K562 (cell line): Measurements from ENCODE around the gene SFMBT2. TPM values are rescaled to one million over a fixed set of nuclear protein-coding genes. Genes with fewer than 3 reads are reported as not detected.

Experiments used
- CHD1 ChIP-seq: fragments of 200-600 bp; sonication (generic); IDR thresholded peaks from one replicate; pipeline ENCODE4 v1.6.1; 2012; ENCODE audit warnings: mild to moderate bottlenecking, moderate library complexity, low read length, inconsistent platforms
- RBM14 ChIP-seq: fragments of 200-400 bp; formaldehyde crosslinking; IDR thresholded peaks from 2 replicates; pipeline ENCODE4 v1.6.1; 2018; ENCODE audit warnings: low read depth, mild to moderate bottlenecking, low read length, moderate library complexity, borderline replicate concordance; ENCODE audit not compliant: insufficient read depth
- TAF9B ChIP-seq: fragments of 450-650 bp; IDR thresholded peaks from 2 replicates; pipeline ENCODE4 v1.6.1; 2018; ENCODE audit warnings: mild to moderate bottlenecking; ENCODE audit not compliant: partially characterized antibody
- YY1 ChIP-seq, 3 experiments: IDR thresholded peaks; 2 replicates each; pipeline ENCODE4 v1.6.1; 2011; ENCODE audit warnings: low read length in 2 of 3, mild to moderate bottlenecking in 2 of 3, moderate library complexity in 2 of 3, borderline replicate concordance in 1 of 3, control low read depth in 1 of 3, low read depth in 1 of 3; ENCODE audit not compliant: insufficient read depth in 3 of 3, insufficient replicate concordance in 2 of 3, control insufficient read depth in 1 of 3, insufficient read length in 1 of 3; ENCODE audit errors: extremely low read depth in 1 of 3
- ZBED1 ChIP-seq: IDR thresholded peaks from 2 replicates; pipeline ENCODE4 v1.6.1; 2014
- ZNF133 ChIP-seq: fragments of 250-450 bp; sonication (Bioruptor Pico); IDR thresholded peaks from 2 replicates; pipeline ENCODE4 v1.4.0; 2020; ENCODE audit warnings: mild to moderate bottlenecking
- ZNF23 ChIP-seq: fragments of 250-450 bp; sonication (Bioruptor Pico); IDR thresholded peaks from 2 replicates; pipeline ENCODE4 v1.4.0; 2020; ENCODE audit warnings: mild to moderate bottlenecking
- ZNF316 ChIP-seq: fragments of 450-650 bp; IDR thresholded peaks from 2 replicates; pipeline ENCODE4 v1.6.1; 2016
- ZNF668 ChIP-seq: fragments of 250-450 bp; sonication (Bioruptor Pico); IDR thresholded peaks from 2 replicates; pipeline ENCODE4 v1.8.0; 2022; ENCODE audit warnings: mild to moderate bottlenecking, inconsistent platforms
- polyA plus RNA-seq, 8 experiments: library from polyadenylated mRNA; depleted of rRNA in 4 of 8; stranded (reverse) in 5 of 8; unstranded in 3 of 8; fragments of >200 nt; fragmentation: Nextera tagmentation in 2 of 8; fragmentation: Illumina TruSeq in 1 of 8; extraction: Ambion mirVana in 2 of 8; extraction: Trizol in 1 of 8; gene quantifications; 2 replicates each; pipeline versions ENCODE4 v1.2.1 to v1.2.3, GENCODE V29; 2011 to 2014; ENCODE audit warnings: inconsistent platforms in 1 of 8, missing spikeins in 1 of 8
- total RNA-seq, 7 experiments: library from RNA; depleted of rRNA in 6 of 7; stranded (reverse); fragments of >200 nt in 6 of 7; fragmentation: Illumina TruSeq in 2 of 7; extraction: Trizol in 2 of 7; gene quantifications; 2 replicates each; pipeline versions ENCODE4 v1.2.1 to v1.2.3, GENCODE V29; 2011 to 2021; ENCODE audit warnings: low replicate concordance in 1 of 7
- TF ChIP-seq, protein P1 (sequence below): sonication (generic); formaldehyde crosslinking; IDR thresholded peaks from 2 replicates; pipeline ENCODE4 v1.8.1; 2023; ENCODE audit warnings: mild to moderate bottlenecking, missing genetic modification reagents

SFMBT2 gene
- total and polyA plus RNA-seq, 9 of the 15 experiments (the other 6 are each of a cell fraction or from before 2014, with no cell fraction given): 1.2 to 13.6 (median 7.6) TPM

DNA sequence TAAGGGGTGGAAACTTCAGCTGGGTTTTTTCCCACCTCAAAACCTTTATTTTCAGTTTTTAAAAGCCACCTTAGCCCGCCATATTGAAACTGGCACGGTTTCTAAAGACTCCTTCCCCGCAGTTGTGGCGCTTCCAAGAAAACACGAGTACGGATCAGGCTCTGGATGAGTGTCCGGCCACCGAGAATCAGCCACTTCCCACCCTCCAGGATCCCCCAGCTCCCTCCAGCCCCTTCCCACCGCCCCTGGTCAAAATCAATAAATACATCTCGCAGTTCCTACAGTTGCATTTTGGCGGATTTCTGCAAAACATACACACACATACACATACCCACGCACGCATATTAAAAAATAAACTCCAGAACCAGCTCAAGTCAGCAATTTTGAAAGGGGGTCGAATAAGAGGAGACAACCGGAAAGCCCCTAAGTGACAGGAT, 1.1 kb downstream of the SFMBT2 start (continued):
- TF ChIP-seq YY1 (IDR thresholded peaks at IDR 0.05; ENCODE audit: borderline replicate concordance in 1 of 3, control insufficient read depth in 1 of 3, extremely low read depth in 1 of 3, insufficient read depth in 3 of 3, insufficient read length in 1 of 3, insufficient replicate concordance in 2 of 3, low read depth in 1 of 3, low read length in 2 of 3): peak in 1 of 3 experiments; percentile 71
- no peak for TF ChIP-seq ZBED1
- TF ChIP-seq ZNF668: no peak
- TF ChIP-seq RBM14: no peak
- peak; percentile 54 for TF ChIP-seq ZNF316
- no peak for TF ChIP-seq ZNF23 (CRISPR knock-in tag)
- peak; percentile 40 for TF ChIP-seq CHD1
- TF ChIP-seq, protein P1, sequence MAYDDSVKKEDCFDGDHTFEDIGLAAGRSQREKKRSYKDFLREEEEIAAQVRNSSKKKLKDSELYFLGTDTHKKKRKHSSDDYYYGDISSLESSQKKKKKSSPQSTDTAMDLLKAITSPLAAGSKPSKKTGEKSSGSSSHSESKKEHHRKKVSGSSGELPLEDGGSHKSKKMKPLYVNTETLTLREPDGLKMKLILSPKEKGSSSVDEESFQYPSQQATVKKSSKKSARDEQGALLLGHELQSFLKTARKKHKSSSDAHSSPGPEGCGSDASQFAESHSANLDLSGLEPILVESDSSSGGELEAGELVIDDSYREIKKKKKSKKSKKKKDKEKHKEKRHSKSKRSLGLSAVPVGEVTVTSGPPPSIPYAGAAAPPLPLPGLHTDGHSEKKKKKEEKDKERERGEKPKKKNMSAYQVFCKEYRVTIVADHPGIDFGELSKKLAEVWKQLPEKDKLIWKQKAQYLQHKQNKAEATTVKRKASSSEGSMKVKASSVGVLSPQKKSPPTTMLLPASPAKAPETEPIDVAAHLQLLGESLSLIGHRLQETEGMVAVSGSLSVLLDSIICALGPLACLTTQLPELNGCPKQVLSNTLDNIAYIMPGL (CRISPR knock-in tag): no peak
- TF ChIP-seq TAF9B: no peak
- TF ChIP-seq ZNF133 (CRISPR knock-in tag): no peak
